NCI-H187 treated with DMSO at 0.1 percent for 48 hours (cell line): ENCODE data around the gene CHRNA5.
"Not testable (repeated sequence)": the region's sequence is repeated elsewhere in the genome, so short reads cannot be mapped to it uniquely, and the experiment has no call there.

Experiments used
- DNase-seq: peaks from one replicate; lab custom pipeline; 2025; lab: John Stamatoyannopoulos, UW

CHRNA5 gene

DNA sequence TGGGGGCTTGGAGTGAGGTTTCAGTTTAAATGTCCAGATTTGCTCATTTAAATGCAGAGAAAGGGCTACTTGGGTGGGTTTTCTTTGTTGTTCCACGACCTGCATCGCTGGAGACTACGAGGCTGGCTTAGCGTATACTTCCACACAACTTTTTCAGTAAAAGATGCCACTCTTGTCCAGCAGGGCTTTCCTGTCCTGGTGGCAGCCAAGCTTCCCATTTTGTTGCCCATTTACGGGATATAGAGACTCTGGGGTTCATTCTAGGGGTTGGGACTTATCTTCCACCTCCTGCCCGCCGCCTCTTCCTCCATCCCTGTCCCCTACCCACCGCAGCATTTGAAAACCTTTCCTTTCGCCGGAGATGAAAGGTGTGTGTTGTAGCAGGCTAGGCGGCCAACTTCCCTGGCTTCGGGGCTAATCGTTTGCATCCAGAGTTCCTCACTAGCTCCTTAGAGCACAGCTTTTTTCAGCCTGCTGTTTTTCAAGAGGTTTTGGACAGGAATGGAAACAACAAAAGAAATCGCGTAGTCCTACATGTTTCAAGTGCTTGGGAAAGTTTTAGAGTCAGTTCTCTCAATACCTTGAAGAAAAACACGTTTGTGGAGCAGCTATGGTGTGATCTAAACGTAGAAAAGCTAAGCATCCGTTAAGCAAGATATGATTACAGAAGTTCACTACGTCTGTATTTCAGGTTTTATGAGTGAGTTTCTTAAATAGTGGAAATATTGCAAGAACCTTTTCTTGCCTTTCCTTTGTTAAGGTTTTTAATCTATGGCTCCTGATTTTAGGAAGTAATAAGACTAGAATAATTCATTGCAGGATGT, 843 bp downstream of the CHRNA5 start:
- no peak for DNase-seq

DNA sequence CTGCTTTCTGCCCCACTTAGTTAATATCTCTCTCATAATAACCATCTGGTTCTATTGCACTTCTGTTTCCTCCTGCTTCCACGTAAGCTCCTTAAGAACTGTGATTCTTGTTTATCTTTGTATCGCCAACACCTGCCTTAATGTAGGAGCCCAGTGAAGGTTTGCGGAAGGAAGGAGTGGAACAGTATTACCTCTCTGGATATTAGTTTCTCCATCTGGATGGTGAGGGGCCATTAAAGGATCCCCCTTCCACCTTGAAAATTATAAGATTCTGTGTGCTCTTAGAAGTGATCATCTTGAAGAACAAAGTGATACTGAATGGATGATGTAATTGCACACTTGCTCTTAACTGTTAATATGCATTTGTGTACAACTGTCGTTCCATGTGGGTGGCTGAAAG, 2.2 kb downstream of the CHRNA5 start:
- no peak for DNase-seq

DNA sequence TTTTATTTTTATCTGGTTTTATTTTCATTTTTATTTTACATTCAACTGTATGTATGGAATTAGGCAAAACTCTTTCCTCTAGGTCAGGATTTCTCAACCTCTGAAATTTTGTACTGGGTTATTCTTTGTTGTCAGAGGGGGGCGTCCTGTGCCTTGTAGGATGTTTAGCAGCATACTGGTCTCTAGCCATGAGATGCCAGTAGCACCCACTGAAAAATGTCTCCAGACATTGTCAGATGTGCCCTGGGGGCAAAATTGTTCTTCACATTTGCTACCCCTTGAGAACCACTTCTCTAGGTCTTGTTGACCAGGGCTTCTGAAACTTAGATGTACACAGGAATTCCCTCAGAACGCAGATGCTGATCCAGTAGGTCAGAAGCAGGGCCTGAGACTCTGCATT, 5.4 kb downstream of the CHRNA5 start:
- DNase-seq: no peak

DNA sequence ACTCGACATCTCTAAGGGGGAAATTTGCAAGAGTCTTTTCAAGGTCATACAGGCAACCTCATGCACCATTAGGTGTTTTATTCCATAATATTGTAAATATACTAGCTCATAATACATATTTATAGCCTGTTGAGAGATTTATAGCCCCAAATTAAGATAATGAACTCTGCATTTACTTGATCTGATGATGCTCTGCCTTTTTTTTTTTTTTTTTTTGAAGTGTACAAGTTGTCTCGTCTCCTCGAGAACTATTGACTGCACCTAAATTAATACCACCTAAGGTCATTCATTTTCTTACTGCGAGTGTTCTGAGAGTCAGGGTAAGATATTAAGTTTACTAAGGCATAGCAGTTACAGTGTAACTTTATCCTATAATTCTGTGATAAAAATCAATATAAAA, 6.1 kb downstream of the CHRNA5 start:
- no peak for DNase-seq

DNA sequence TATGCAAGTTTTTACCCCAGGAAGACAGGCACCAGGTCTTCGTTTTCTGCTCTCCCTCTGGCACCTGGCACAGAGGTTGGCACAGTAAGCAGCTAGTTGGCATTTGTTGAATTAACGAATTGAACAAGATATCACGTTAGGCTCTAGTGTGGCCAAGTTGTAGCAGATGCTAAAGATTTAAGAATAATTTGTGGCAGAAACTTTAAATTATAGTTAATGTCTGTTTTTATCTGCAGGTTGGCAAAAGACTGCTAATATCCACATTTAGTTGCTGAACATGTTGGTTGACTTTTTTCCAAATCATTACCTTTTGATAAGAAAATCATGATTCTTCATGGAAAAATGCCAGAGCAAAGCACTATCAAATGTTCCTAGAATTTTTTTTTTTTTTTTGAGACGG, 8.1 kb downstream of the CHRNA5 start:
- DNase-seq: no peak

DNA sequence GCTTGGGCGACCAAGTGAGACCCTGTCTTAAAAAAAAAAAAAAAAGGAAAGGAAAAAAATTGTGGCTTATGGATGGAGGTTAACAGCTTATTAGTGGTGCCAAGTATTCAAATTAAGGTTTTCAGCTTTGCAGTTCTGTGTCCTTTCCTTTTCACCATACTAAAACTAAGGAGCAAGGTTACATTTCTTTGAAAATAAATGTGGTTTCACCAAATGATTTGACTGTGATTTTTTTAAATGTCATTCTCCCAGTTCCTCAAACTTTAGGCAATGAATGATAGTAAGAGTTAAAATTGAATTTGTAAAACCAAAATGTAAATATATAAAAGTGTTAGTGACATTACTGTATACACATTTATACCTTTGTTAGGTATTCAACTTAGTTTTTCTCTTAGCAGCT, 9.6 kb downstream of the CHRNA5 start:
- DNase-seq: no peak

DNA sequence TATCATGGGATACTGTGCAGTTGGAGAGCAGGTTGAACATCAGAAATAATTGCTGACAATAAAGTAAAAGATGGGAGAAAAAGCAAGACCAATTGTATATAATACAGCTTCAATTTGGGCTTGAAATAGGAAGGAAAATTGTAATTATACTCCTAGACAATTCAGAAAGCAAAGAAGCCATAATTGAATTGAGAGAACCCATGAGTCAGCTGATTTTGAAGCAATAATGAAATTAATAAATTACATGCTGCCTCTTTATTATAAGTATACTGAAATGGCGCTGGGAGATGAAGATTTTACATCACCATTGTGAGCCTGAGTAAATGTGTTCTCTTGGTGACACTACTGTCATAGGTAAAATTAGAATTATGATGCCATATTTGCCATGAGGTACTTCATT, 32.3 kb downstream of the CHRNA5 start:
- DNase-seq: no peak

DNA sequence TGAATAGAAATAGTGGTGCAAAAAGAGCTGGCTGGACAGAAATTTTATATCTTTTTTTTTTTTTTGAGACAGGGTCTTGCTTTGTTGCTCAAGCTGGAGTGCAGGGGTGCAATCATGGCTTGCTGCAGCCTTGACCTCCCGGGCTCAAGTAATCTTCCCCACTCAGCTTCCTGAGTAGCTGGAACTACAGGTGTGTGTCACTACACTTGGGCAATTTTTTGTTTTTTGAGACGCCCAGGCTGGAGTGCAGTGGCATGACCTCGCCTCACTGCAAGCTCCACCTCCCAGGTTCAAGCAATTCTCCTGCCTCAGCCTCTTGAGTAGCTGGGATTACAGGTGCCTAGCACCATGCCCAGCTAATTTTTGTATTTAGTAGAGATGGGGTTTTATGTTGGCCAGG, 33.0 kb downstream of the CHRNA5 start:
- DNase-seq: no peak

DNA sequence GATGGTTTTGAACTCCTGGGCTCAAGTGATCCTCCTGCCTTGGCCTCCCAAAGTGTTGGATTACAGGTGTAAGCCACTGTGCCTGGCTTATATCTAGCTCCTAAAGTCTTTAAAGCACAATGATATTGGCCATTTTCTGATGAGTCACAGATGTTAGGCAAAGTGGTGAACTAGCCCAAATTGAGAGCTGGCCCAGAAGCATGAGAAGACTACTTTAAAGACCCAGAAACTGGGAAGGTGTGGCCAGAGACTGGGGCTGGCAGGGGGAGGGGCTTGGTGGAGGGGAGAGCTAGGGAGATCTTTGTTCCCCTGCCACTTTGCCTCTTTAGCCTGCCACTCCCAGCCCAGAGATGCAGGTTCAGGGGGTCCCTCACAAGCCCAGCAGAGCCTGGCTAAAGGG, 33.9 kb downstream of the CHRNA5 start:
- no peak for DNase-seq

DNA sequence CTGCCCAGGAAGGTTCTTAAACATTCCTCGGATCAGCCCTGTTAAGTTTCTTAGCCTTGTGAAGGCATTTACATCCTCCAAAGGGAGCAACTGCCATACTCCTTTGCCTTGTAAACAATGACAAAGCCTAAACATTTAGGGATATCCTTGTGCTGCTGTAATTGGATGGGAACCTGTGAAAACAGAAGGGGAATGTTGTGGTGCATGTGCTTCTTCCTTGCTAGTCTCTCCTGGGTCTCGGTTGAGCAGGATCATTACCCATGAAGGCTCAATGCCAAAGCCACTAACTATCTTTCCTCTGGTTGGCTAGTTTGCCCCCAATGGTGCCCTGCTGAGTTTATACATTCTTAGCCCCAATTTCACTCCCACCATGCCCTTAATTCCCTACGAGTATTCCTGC, 38.1 kb downstream of the CHRNA5 start:
- no peak for DNase-seq

DNA sequence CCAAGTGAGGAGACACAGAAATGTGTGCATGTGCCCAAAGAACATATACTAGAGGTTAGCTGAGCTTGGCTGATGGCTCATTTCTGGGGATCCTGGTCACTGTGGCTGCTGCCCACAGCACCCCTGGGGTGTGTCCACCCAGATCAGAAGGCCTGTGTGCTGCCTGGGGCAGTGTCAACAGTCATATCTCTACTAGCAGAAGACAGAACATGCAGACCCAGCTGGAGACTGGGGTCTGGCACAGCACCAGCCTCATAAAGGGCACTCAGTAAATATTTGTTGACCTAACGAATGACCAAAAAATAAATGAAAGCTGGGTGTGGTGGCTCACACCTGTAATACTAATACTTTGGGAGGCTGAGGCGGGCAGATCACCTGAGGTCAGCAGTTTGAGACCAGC, 39.1 kb downstream of the CHRNA5 start:
- DNase-seq: no peak

DNA sequence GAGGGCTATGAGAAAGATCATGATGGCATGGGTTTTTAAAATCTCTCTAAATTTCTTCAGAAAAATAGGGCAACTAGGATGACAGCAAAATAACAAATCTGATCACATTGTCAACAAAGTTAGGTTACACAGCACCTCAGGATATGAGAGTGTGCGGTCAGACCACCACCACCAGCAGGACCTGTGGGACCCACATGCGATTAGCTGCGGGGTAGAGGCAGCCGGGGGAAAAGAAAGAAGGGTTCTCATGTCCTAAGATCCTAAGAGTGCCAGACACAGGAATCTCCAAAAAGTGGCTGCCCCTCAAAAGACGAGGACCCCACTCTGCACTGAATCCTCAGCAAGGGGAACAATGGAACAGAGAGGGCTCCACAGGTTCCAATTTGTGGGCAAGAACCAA, 39.9 kb downstream of the CHRNA5 start:
- DNase-seq: no peak

DNA sequence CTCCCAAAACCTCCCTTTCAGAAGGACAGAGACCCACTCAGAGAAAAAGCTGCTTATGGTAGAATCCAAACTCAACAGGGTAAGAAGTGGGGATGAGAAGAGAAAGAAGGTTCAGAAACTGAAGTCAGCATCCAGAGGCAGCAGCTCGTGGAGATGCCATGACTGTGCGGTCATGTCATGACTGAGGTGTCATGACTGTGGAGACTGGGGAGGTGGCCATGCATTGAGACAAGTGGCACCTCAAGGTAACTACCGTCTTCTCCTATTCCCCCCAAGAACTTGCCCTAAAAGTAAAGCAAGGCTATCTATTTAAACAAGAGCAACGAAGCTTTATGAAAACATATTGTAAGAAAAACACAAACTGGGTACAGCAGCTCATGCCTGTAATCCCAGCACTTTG, 40.4 kb downstream of the CHRNA5 start:
- DNase-seq: no peak

DNA sequence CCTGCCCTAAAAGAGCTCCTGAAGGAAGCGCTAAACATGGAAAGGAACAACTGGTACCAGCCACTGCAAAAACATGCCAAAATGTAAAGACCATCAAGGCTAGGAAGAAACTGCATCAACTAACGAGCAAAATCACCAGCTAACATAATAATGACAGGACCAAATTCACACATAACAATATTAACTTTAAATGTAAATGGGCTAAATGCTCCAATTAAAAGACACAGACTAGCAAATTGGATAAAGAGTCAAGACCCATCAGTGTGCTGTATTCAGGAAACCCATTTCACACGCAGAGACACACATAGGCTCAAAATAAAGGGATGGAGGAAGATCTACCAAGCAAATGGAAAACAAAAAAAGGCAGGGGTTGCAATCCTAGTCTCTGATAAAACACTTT, 44.2 kb downstream of the CHRNA5 start:
- not testable (repeated sequence) for DNase-seq

DNA sequence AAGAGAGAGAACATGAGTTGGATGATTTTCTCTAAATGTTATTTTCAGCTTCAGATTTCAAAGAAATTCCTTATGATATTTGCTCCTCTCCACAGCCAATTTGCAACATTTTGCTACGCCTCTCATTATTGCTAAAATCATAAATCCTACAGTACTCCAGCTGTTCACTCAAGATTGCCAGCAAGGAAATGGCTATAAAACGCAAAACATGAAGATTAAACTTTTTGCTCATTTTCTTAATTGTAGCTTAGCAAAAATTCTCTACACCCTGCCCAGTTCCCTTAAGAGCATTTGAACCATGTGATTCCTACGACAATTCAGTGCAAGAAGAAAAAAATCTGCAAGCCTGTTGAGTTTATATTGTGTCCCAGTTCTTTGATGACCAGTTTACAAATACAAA, 48.7 kb downstream of the CHRNA5 start:
- no peak for DNase-seq

DNA sequence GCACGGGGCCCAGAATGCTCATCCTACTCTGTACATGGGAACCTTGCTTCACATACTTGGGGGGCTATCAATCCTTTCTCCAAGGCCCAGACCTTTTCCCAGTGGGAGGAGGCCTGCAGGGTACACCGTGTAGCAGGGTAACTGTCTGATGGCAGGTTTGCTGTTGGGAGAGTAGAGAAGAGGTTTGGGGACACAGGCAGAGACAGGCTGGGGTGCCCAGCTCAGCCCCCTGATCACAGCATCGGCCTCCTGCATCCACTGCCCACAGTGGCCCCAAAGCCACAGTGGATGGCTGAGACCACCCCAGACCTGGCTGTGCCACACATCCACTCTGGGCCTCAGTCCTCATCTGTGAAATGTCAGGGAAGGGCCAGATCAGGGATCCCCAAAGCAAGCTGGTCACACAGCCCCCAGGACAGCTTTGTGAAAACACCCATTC, 49.9 kb downstream of the CHRNA5 start:
- DNase-seq: no peak

DNA sequence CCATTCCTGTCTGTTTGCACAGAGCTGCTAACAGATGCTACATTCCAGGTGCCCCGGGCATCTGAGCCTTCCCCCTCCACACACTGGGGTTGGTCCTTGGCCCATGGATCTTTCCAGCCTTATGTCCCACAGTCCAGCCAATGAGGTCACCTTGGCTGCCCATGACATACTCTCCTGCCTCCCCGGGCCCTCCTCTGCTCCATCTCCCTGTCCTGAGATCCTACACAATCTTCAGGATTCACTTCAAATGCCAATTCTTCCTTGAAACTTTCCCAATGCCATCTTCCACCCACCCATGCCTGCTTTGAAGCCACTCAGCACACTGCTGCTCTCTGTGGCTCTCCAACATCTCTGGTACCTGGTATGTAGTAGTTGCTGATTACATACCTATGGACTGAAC, 51.2 kb downstream of the CHRNA5 start:
- no peak for DNase-seq

DNA sequence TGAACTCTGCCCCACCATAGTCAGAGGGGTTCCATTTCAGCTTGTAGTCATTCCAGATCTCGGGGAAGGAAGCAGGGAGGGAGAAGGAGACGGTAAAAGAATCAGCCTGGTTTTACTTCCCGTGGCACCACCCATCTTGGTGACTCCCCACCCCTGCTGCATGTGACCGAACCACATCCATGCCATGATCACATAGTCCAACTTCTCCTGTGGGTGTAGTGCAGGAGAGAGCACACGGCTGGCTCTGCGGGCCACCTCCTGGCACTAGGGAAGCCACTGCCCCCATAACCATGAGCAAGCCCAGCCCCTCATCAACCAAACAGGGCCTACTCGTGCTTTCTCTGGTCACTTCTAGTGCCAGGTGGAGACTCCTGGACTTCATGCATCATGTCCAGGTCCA, 51.8 kb downstream of the CHRNA5 start:
- no peak for DNase-seq

DNA sequence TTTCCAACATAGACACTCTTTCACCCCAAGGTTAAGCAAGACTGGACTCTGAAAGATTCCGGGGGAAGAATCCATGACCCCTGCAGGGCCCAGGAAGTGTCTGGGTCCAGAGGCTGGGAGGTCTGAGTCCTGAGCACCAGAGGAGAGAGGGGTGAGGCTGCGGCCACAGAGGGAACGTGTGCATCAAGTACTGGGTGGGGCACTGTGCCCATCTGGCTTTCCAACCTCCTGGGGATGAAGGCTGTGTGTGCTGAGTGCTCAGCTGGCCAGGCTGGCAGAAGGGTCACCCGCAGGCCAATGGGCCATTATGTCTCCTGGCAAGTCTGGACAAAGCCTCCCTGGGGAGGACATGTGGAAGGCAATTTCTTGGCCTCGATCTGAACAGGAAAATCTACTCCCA, 52.2 kb downstream of the CHRNA5 start:
- no peak for DNase-seq

DNA sequence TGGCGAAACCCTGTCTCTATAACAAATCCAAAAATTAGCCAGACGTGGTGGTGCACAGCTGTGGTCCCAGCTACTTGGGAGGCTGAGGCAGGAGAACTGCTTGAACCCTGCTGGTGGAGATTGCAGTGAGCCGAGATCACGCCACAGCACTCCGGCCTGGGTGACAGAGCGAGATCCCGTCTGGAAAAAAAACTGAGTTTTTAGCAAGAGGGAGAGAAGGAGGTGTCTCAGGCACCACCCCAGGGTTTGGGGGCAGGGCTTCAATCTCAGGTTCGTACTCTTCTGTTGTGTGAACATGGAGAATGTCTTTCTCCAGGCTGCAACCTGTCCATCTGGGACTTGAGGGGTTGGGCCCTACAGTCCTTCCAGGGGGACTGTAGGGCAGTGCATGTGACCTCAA, 52.7 kb downstream of the CHRNA5 start:
- DNase-seq: no peak

DNA sequence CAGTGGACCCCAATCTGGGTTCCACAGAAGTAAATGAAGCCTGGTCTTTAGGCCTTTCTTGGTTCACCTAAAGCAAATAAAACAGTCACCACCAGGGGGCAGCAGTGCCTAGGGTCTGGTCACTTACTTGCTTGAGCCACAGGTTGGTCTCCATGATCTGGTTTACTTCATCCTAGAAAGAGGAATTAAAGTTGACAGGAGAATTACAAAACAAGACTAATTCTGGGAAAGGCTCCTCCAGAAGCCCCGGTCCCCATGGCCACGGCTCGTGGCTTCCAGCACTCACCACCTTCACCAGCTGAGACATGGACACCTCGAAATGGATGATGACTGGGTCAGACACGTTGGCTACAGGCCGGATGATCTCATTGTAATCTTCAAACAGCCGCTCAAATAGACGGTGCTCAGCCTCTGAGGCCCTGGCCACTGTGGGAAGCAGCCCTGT, 53.2 kb downstream of the CHRNA5 start:
- DNase-seq: peak; percentile 22

DNA sequence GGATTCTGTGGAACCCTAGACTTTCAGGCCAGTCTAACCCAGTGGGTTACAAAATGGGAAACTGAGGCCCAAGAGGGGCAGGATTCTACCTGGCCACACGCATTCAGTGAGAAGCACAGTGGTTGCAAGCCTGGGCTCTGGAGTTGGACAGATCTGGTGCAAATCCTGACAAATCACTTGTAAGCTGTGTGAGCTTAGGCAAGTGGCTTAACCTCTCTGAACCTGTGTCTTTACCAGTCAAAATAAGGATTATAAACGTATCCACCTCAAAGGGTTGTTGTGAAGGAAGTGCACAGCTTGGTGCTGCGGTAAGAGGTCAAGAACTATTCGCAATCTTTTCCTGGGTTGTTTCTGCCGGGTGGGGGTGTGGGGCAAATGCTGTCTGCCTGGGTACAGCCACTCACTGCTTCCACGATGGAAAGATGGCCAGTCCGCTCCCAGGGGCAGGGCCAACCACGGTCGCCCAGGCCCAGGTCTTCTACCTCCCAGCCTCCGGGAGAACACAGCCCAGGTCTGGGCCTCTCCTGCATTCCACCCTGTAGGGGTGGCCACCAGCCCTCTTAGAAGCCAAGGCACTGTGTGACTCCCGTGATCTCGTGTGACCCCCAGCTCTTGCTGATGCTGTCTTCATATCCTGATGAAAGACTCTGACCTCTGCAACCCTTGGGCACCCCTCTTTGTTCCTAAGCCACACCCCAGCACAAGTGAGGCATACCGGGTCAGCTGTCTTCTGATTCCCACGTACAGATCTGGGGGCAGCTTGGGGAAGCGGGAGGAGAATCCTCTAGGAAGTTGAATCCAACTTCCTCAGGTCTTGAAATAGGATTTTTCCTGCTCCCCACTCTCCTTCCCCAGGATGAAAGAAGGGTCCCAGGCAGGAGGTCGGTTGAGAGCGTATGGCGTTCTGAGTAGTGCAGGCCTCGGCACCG, 54.0 kb downstream of the CHRNA5 start:
- DNase-seq: no peak

DNA sequence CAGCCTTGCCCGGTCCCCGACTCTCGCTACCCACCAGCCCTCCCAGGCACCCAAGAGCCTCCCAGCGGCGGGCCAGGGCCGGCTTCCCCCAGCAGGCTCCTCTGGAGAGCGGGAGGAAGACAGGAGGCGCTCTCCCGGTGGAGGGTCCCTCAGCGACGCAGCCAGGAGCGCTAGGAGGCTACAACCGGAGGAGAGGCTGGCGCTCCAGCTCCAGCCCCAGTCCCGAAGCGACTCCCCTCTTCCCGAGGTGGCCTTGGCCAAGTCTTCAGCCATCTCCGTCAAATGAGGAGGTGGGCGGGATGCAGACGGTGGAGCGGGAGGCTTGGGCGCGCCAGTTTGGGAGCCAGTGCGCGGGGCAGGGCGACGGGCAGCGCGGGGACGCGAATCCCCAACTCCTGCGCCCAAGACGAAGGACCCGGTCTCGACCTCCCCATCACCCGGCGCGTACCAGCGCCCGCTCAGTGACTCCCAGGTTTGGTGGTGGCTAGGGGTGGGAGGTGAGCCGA, 54.8 kb downstream of the CHRNA5 start:
- DNase-seq: no peak
